ENCODE results near the gene P2RY14.

DNA sequence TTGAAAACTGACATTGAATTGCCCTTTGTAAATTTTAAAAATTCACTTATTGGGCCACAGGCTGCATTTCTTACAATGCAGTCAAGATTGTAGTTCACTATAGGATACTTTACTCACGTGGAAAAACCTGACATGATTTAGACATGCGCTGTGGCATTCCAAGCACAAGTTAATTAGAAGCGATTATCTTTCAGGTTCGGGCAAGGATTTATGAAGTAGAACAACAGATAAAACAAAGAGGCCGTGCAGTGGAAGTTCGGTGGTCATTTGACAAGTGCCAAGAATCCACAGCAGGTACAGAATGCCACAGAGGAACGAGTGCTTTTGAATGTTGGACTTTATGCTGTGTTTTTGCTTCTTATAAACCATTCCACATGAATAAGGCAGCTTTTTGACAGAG lies 113.1 kb downstream of the P2RY14 start:
- TF ChIP-seq, protein P1, sequence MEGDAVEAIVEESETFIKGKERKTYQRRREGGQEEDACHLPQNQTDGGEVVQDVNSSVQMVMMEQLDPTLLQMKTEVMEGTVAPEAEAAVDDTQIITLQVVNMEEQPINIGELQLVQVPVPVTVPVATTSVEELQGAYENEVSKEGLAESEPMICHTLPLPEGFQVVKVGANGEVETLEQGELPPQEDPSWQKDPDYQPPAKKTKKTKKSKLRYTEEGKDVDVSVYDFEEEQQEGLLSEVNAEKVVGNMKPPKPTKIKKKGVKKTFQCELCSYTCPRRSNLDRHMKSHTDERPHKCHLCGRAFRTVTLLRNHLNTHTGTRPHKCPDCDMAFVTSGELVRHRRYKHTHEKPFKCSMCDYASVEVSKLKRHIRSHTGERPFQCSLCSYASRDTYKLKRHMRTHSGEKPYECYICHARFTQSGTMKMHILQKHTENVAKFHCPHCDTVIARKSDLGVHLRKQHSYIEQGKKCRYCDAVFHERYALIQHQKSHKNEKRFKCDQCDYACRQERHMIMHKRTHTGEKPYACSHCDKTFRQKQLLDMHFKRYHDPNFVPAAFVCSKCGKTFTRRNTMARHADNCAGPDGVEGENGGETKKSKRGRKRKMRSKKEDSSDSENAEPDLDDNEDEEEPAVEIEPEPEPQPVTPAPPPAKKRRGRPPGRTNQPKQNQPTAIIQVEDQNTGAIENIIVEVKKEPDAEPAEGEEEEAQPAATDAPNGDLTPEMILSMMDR (IDR thresholded peaks at IDR 0.05): no peak
- TF ChIP-seq POLR2AphosphoS5 (IDR thresholded peaks at IDR 0.05) (no peak), POLR2A (IDR thresholded peaks at IDR 0.05) (no peak), EP300 (IDR thresholded peaks at IDR 0.05; ENCODE audit: low read depth) (no peak)

Data from transverse colon (tissue), 4 donors.